Measurements from ENCODE around the gene MPRIP. TPM values are rescaled to one million over a fixed set of nuclear protein-coding genes. Genes with fewer than 3 reads are reported as not detected.
"Not testable (repeated sequence)": the region's sequence is repeated elsewhere in the genome, so short reads cannot be mapped to it uniquely, and the experiment has no call there.

MPRIP gene
- total and polyA plus RNA-seq, 2 donors (not counting 1 experiment from before 2014, with no cell fraction given), result 130 to 299 TPM

DNA sequence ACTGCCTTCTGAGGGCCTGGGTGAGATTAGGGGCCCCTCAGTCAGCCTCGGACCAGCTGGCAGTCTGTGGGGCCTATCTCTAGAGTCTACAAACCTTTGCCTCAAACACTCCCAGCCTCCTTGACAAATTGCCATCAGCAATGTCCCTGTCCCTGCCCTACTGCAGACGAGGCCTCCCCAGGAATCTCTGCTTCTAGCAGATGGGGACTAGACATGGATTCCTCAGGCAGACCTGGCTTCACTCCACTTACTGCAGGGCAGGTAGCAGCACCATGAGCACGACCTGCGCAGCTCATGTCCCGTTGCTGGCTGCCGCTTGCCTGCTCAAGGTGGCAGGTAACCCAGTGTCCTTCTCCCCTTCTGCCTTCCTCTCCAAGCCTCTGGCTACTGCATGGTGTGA is 114.8 kb downstream of the MPRIP start:
- TF ChIP-seq, protein P1, sequence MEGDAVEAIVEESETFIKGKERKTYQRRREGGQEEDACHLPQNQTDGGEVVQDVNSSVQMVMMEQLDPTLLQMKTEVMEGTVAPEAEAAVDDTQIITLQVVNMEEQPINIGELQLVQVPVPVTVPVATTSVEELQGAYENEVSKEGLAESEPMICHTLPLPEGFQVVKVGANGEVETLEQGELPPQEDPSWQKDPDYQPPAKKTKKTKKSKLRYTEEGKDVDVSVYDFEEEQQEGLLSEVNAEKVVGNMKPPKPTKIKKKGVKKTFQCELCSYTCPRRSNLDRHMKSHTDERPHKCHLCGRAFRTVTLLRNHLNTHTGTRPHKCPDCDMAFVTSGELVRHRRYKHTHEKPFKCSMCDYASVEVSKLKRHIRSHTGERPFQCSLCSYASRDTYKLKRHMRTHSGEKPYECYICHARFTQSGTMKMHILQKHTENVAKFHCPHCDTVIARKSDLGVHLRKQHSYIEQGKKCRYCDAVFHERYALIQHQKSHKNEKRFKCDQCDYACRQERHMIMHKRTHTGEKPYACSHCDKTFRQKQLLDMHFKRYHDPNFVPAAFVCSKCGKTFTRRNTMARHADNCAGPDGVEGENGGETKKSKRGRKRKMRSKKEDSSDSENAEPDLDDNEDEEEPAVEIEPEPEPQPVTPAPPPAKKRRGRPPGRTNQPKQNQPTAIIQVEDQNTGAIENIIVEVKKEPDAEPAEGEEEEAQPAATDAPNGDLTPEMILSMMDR (IDR thresholded peaks at IDR 0.05), result no peak
- no peak for TF ChIP-seq EZH2 (IDR thresholded peaks at IDR 0.05; ENCODE audit: borderline replicate concordance, insufficient read depth, low read depth, low read length, poor library complexity, severe bottlenecking)
- no peaks in the 10 kb centered on the region for H3K4me1 ChIP-seq (ENCODE audit: control insufficient read depth in 2 of 2, insufficient read depth in 2 of 2, low read length in 2 of 2)
- H3K4me1 Mint-ChIP-seq, result no peaks in the 10 kb centered on the region
- ChIA-PET CTCF (no interaction called here), POLR2A (no interaction called here)
- no peaks in the 10 kb centered on the region for H3K9me3 Mint-ChIP-seq (ENCODE audit: insufficient read depth)
- WGBS (ENCODE audit: insufficient coverage), result 98% methylated on average over 6 of the region's 6 CpGs
- H3K27me3 ChIP-seq (replicated peaks in 1 of 4; ENCODE audit: control extremely low read depth in 1 of 4, control insufficient read depth in 3 of 4, insufficient read depth in 4 of 4, low read length in 3 of 4), result no peaks in the 10 kb centered on the region
- peaks cover 1 to 83% of the 10 kb centered on the region in 2 experiments for H3K36me3 ChIP-seq (replicated peaks in 1 of 2; ENCODE audit: control extremely low read depth in 1 of 2, control insufficient read depth in 1 of 2, extremely low read depth in 1 of 2, insufficient read depth in 2 of 2, low read length in 1 of 2)
- no peak overlapping the region for H3K4me2 ChIP-seq (replicated peaks; ENCODE audit: low read depth, low read length, poor library complexity, severe bottlenecking)
- no peaks in the 10 kb centered on the region for H3K27me3 Mint-ChIP-seq
- no peaks in the 10 kb centered on the region for H3K79me2 ChIP-seq (ENCODE audit: control insufficient read depth, insufficient read depth, low read length)
- DNase-seq (no peak), ATAC-seq (ENCODE audit: low read depth) (no peak)
- H3K27ac Mint-ChIP-seq, result no peak overlapping the region
- no peaks in the 10 kb centered on the region for H3K9me3 ChIP-seq (ENCODE audit: control extremely low read depth in 1 of 3, control insufficient read depth in 2 of 3, insufficient read depth in 1 of 3, low read length in 2 of 3)
- H3K27ac ChIP-seq (ENCODE audit: low read length in 2 of 2), result no peak overlapping the region
- intact Hi-C loops (cut with micrococcal nuclease), result no loop called here
- H2AFZ ChIP-seq (ENCODE audit: insufficient read depth, low read depth, low read length, poor library complexity, severe bottlenecking), result no peak overlapping the region
- H4K20me1 ChIP-seq (ENCODE audit: control insufficient read depth, insufficient read depth, low read length, poor library complexity, severe bottlenecking), result no peaks in the 10 kb centered on the region
- no peak overlapping the region for H3K9ac ChIP-seq (ENCODE audit: low read length)
- no peak overlapping the region for H3K4me3 ChIP-seq (ENCODE audit: control extremely low read depth in 1 of 5, extremely low read depth in 1 of 5, insufficient read depth in 1 of 5, low read depth in 2 of 5, low read length in 4 of 5)
- H3K4me3 Mint-ChIP-seq, result no peak overlapping the region

DNA sequence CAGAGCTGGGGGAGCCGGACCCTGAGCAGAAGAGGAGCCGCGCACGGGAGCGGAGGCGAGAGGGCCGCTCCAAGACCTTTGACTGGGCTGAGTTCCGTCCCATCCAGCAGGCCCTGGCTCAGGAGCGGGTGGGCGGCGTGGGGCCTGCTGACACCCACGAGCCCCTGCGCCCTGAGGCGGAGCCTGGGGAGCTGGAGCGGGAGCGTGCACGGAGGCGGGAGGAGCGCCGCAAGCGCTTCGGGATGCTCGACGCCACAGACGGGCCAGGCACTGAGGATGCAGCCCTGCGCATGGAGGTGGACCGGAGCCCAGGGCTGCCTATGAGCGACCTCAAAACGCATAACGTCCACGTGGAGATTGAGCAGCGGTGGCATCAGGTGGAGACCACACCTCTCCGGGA is 116.2 kb downstream of the MPRIP start:
- H3K79me2 ChIP-seq (ENCODE audit: control insufficient read depth, insufficient read depth, low read length); H3K27ac Mint-ChIP-seq; H3K9me3 Mint-ChIP-seq (ENCODE audit: insufficient read depth); H3K9ac ChIP-seq (ENCODE audit: low read length); H3K27me3 Mint-ChIP-seq; DNase-seq; H3K4me3 Mint-ChIP-seq; H2AFZ ChIP-seq (ENCODE audit: insufficient read depth, low read depth, low read length, poor library complexity, severe bottlenecking); H3K4me1 ChIP-seq (ENCODE audit: control insufficient read depth in 2 of 2, insufficient read depth in 2 of 2, low read length in 2 of 2); CTCF ChIA-PET; H3K4me2 ChIP-seq (replicated peaks; ENCODE audit: low read depth, low read length, poor library complexity, severe bottlenecking); POLR2A ChIA-PET; ATAC-seq (ENCODE audit: low read depth); H3K9me3 ChIP-seq (ENCODE audit: control extremely low read depth in 1 of 3, control insufficient read depth in 2 of 3, insufficient read depth in 1 of 3, low read length in 2 of 3); intact Hi-C loops (cut with micrococcal nuclease); H3K27ac ChIP-seq (ENCODE audit: low read length in 2 of 2); H4K20me1 ChIP-seq (ENCODE audit: control insufficient read depth, insufficient read depth, low read length, poor library complexity, severe bottlenecking); H3K4me3 ChIP-seq (ENCODE audit: control extremely low read depth in 1 of 5, extremely low read depth in 1 of 5, insufficient read depth in 1 of 5, low read depth in 2 of 5, low read length in 4 of 5); H3K27me3 ChIP-seq (replicated peaks in 1 of 4; ENCODE audit: control extremely low read depth in 1 of 4, control insufficient read depth in 3 of 4, insufficient read depth in 4 of 4, low read length in 3 of 4); H3K4me1 Mint-ChIP-seq: not testable (repeated sequence)
- H3K36me3 ChIP-seq (replicated peaks in 1 of 2; ENCODE audit: control extremely low read depth in 1 of 2, control insufficient read depth in 1 of 2, extremely low read depth in 1 of 2, insufficient read depth in 2 of 2, low read length in 1 of 2), result peaks cover 1 to 86% of the 10 kb centered on the region in 2 experiments
- WGBS (ENCODE audit: insufficient coverage), result over 99% methylated on average over 33 of the region's 33 CpGs
